ENCODE measurements around the gene SAMD3.
"Not testable (repeated sequence)": the region's sequence is repeated elsewhere in the genome, so short reads cannot be mapped to it uniquely, and the experiment has no call there.

DNA sequence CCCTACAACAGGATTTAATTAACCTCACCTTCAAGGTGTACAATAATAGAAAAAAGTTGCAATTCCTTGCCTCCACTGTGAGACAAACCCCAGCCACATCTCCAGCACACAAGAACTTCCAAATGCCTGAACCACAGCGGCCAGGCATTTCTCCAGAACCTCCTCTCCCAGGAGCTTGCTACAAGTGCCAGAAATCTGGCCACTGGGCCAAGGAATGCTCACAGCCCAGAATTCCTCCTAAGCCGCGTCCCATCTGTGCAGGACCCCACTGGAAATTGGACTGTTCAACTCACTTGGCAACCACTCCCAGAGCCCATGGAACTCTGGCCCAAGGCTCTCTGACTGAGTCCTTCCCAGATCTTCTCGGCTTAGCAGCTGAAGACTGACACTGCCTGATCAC lies 28.3 kb downstream of the SAMD3 start:
- TF ChIP-seq, protein P1, sequence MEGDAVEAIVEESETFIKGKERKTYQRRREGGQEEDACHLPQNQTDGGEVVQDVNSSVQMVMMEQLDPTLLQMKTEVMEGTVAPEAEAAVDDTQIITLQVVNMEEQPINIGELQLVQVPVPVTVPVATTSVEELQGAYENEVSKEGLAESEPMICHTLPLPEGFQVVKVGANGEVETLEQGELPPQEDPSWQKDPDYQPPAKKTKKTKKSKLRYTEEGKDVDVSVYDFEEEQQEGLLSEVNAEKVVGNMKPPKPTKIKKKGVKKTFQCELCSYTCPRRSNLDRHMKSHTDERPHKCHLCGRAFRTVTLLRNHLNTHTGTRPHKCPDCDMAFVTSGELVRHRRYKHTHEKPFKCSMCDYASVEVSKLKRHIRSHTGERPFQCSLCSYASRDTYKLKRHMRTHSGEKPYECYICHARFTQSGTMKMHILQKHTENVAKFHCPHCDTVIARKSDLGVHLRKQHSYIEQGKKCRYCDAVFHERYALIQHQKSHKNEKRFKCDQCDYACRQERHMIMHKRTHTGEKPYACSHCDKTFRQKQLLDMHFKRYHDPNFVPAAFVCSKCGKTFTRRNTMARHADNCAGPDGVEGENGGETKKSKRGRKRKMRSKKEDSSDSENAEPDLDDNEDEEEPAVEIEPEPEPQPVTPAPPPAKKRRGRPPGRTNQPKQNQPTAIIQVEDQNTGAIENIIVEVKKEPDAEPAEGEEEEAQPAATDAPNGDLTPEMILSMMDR (conservative IDR thresholded peaks at IDR 0.05; ENCODE audit: low read depth in 2 of 2) = not testable (repeated sequence)
- not testable (repeated sequence) for TF ChIP-seq EZH2phosphoT487 (IDR thresholded peaks at IDR 0.05; ENCODE audit: unreplicated experiment); EZH2 (IDR thresholded peaks at IDR 0.05; ENCODE audit: low read depth, unreplicated experiment)
